ENCODE data around the gene MYO18A. TPM values are rescaled to one million over a fixed set of nuclear protein-coding genes. Genes with fewer than 3 reads are reported as not detected.

MYO18A gene
- polyA plus RNA-seq, 1 donor (not counting 4 experiments of a cell fraction or from before 2014, with no cell fraction given), result 20.0 TPM

DNA sequence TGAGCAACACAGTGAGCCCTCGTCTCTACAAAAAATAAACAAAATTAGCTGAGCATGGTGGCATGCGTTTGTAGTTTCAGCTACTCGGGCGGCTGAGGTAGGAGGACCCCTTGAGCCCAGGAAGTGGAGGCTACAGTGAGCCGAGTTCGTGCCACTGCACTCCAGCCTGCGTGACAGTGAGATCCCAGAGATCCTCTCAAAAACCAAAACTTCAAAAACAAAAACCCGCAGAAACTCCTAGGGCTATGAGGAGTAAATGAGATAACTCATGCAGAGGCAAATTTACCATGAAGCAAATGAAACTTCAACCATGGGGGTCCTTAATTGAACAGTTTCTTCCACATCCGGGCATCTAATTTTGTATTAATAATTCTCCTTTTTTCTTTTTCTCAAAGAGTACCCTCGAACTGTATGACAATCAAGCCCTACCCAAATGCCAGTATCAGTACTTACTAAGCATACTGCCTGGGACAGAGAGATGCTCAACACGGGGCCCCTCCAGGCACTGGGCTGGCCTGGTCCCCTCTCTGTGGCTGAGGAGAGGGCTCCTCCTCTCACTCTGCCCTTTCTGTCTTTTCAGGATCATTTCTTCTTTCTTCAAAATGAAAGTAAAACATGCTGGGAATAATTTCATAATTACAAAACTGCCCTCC, 138.0 kb downstream of the MYO18A start:
- no peak for DNase-seq (ENCODE audit: low read depth, low spot score)
- dilution Hi-C loops (cut with MboI; ENCODE audit: extremely low pct_ligation_motif_present, low sequenced_read_pairs), result no loop called here
- Histone ChIP-seq H3K9me3 (ENCODE audit: control insufficient read depth, low read depth, low read length) (no peaks in the 10 kb centered on the region), H3K9ac (ENCODE audit: control insufficient read depth, extremely low read depth, insufficient read depth, low read length) (no peak overlapping the region), H3K79me2 (ENCODE audit: control insufficient read depth, insufficient read depth, low read length) (no peaks in the 10 kb centered on the region), H3K4me3 (ENCODE audit: control insufficient read depth in 2 of 3, extremely low read depth in 1 of 3, insufficient read depth in 2 of 3, low read depth in 1 of 3, low read length in 3 of 3) (no peak overlapping the region), H3K4me1 (ENCODE audit: control insufficient read depth, extremely low read depth, insufficient read depth, low read length) (peaks cover 17% of the 10 kb centered on the region), H3K36me3 (ENCODE audit: control insufficient read depth in 2 of 2, extremely low read depth in 1 of 2, insufficient read depth in 2 of 2, low read length in 2 of 2) (no peaks in the 10 kb centered on the region), H2AFZ (ENCODE audit: control insufficient read depth, low read length) (no peak overlapping the region), H3K4me2 (ENCODE audit: control insufficient read depth, extremely low read depth, insufficient read depth, low read depth, low read length) (no peak overlapping the region), H3K9me1 (ENCODE audit: control insufficient read depth, extremely low read depth, insufficient read depth, low read length) (no peaks in the 10 kb centered on the region), H4K20me1 (ENCODE audit: control insufficient read depth, extremely low read depth, insufficient read depth, low read length) (no peaks in the 10 kb centered on the region), H3K27ac (ENCODE audit: control insufficient read depth, insufficient read depth, low read length) (no peak overlapping the region), H3K27me3 (ENCODE audit: control insufficient read depth, extremely low read depth, insufficient read depth, low read length) (peaks cover 19% of the 10 kb centered on the region)
- FAIRE-seq, result no peak
- TF ChIP-seq, protein P1, sequence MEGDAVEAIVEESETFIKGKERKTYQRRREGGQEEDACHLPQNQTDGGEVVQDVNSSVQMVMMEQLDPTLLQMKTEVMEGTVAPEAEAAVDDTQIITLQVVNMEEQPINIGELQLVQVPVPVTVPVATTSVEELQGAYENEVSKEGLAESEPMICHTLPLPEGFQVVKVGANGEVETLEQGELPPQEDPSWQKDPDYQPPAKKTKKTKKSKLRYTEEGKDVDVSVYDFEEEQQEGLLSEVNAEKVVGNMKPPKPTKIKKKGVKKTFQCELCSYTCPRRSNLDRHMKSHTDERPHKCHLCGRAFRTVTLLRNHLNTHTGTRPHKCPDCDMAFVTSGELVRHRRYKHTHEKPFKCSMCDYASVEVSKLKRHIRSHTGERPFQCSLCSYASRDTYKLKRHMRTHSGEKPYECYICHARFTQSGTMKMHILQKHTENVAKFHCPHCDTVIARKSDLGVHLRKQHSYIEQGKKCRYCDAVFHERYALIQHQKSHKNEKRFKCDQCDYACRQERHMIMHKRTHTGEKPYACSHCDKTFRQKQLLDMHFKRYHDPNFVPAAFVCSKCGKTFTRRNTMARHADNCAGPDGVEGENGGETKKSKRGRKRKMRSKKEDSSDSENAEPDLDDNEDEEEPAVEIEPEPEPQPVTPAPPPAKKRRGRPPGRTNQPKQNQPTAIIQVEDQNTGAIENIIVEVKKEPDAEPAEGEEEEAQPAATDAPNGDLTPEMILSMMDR (optimal IDR thresholded peaks at IDR 0.05 in 1 of 3, IDR thresholded peaks at IDR 0.05 in 1 of 3, conservative IDR thresholded peaks at IDR 0.05 in 1 of 3; ENCODE audit: extremely low read depth in 1 of 3, insufficient read depth in 2 of 3, low read length in 3 of 3), result no peak
- TF ChIP-seq EZH2 (IDR thresholded peaks at IDR 0.05; ENCODE audit: low read length), result no peak

DNA sequence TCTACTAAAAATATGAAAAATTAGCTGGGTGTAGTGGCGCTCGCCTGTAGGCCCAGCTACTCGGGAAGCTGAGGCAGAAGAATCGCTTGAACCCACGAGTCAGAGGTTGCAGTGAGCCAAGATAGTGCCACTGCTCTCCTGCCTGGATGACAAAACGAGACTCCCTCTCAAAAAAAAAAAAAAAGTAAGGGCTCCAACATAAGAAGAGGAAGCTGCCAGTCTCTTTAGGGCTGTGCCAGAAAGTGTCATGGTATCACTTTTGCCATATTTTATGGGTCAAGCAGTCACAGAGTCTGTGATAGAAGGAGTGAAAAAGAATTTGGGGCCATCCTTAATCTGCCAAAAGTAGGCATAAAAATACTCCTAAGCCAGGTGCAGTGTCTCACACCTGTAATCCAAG, 138.6 kb downstream of the MYO18A start:
- Histone ChIP-seq H3K4me2 (ENCODE audit: control insufficient read depth, extremely low read depth, insufficient read depth, low read depth, low read length) (no peak overlapping the region), H3K9me1 (ENCODE audit: control insufficient read depth, extremely low read depth, insufficient read depth, low read length) (no peaks in the 10 kb centered on the region), H3K27me3 (ENCODE audit: control insufficient read depth, extremely low read depth, insufficient read depth, low read length) (peaks cover 22% of the 10 kb centered on the region), H4K20me1 (ENCODE audit: control insufficient read depth, extremely low read depth, insufficient read depth, low read length) (no peaks in the 10 kb centered on the region), H3K4me1 (ENCODE audit: control insufficient read depth, extremely low read depth, insufficient read depth, low read length) (peaks cover 17% of the 10 kb centered on the region), H3K4me3 (ENCODE audit: control insufficient read depth in 2 of 3, extremely low read depth in 1 of 3, insufficient read depth in 2 of 3, low read depth in 1 of 3, low read length in 3 of 3) (no peak overlapping the region), H3K9me3 (ENCODE audit: control insufficient read depth, low read depth, low read length) (no peaks in the 10 kb centered on the region), H3K79me2 (ENCODE audit: control insufficient read depth, insufficient read depth, low read length) (no peaks in the 10 kb centered on the region), H3K27ac (ENCODE audit: control insufficient read depth, insufficient read depth, low read length) (no peak overlapping the region), H2AFZ (ENCODE audit: control insufficient read depth, low read length) (no peak overlapping the region), H3K36me3 (ENCODE audit: control insufficient read depth in 2 of 2, extremely low read depth in 1 of 2, insufficient read depth in 2 of 2, low read length in 2 of 2) (no peaks in the 10 kb centered on the region), H3K9ac (ENCODE audit: control insufficient read depth, extremely low read depth, insufficient read depth, low read length) (no peak overlapping the region)
- TF ChIP-seq, protein P1 (optimal IDR thresholded peaks at IDR 0.05 in 1 of 3, IDR thresholded peaks at IDR 0.05 in 1 of 3, conservative IDR thresholded peaks at IDR 0.05 in 1 of 3; ENCODE audit: extremely low read depth in 1 of 3, insufficient read depth in 2 of 3, low read length in 3 of 3), result no peak
- TF ChIP-seq EZH2 (IDR thresholded peaks at IDR 0.05; ENCODE audit: low read length), result no peak
- no peak for DNase-seq (ENCODE audit: low read depth, low spot score)
- dilution Hi-C loops (cut with MboI; ENCODE audit: extremely low pct_ligation_motif_present, low sequenced_read_pairs), result no loop called here
- no peak for FAIRE-seq

Measured in keratinocyte (primary cell).